WTC11 (cell line): ENCODE data around the gene PCGF2. TPM values are rescaled to one million over a fixed set of nuclear protein-coding genes. Genes with fewer than 3 reads are reported as not detected.

Experiments
- ATF1 ChIP-seq: sonication (generic); formaldehyde crosslinking; IDR thresholded peaks from 2 replicates; pipeline ENCODE4 v1.8.1; 2023; ENCODE audit warnings: mild to moderate bottlenecking, moderate library complexity, missing genetic modification reagents
- CREB1 ChIP-seq: sonication (generic); formaldehyde crosslinking; IDR thresholded peaks from 2 replicates; pipeline ENCODE4 v1.8.0; 2023; ENCODE audit warnings: mild to moderate bottlenecking, missing genetic modification reagents
- ELF4 ChIP-seq: sonication (generic); formaldehyde crosslinking; IDR thresholded peaks from 2 replicates; pipeline ENCODE4 v1.8.1; 2022; ENCODE audit warnings: low read depth, mild to moderate bottlenecking, moderate library complexity, missing genetic modification reagents
- ESRRA ChIP-seq: sonication (generic); formaldehyde crosslinking; IDR thresholded peaks from 2 replicates; pipeline ENCODE4 v1.8.1; 2022; ENCODE audit warnings: mild to moderate bottlenecking, missing genetic modification reagents, borderline replicate concordance
- FOXJ3 ChIP-seq: sonication (generic); formaldehyde crosslinking; IDR thresholded peaks from 2 replicates; pipeline ENCODE4 v1.9.0; 2021; ENCODE audit warnings: missing genetic modification reagents, mild to moderate bottlenecking, borderline replicate concordance
- FOXP1 ChIP-seq: sonication (generic); formaldehyde crosslinking; IDR thresholded peaks from 2 replicates; pipeline ENCODE4 v1.8.0; 2022; ENCODE audit warnings: missing genetic modification reagents, mild to moderate bottlenecking, moderate library complexity, borderline replicate concordance
- HMGA2 ChIP-seq: fragments of 250-450 bp; sonication (Bioruptor Pico); IDR thresholded peaks from 2 replicates; pipeline ENCODE4 v1.4.0; 2021; ENCODE audit warnings: mild to moderate bottlenecking, moderate library complexity
- JAZF1 ChIP-seq: fragments of 250-450 bp; sonication (Bioruptor Pico); IDR thresholded peaks from 2 replicates; pipeline ENCODE4 v1.9.0; 2021; ENCODE audit warnings: moderate library complexity, mild to moderate bottlenecking, inconsistent platforms
- JUN ChIP-seq: sonication (generic); formaldehyde crosslinking; IDR thresholded peaks from 2 replicates; pipeline ENCODE4 v1.8.0; 2023; ENCODE audit warnings: mild to moderate bottlenecking, missing genetic modification reagents
- MXD4 ChIP-seq: fragments of 250-450 bp; sonication (Bioruptor Pico); IDR thresholded peaks from 2 replicates; pipeline ENCODE4 v1.8.0; 2021; ENCODE audit warnings: mild to moderate bottlenecking, moderate library complexity, borderline replicate concordance
- NFATC4 ChIP-seq: fragments of 250-450 bp; sonication (Bioruptor Pico); IDR thresholded peaks from 2 replicates; pipeline ENCODE4 v1.9.0; 2021; ENCODE audit warnings: mild to moderate bottlenecking
- NFE2L1 ChIP-seq: sonication (generic); formaldehyde crosslinking; IDR thresholded peaks from 2 replicates; pipeline ENCODE4 v1.8.1; 2023; ENCODE audit warnings: missing genetic modification reagents
- NR2C2 ChIP-seq: sonication (generic); formaldehyde crosslinking; IDR thresholded peaks from 2 replicates; pipeline ENCODE4 v1.8.0; 2022; ENCODE audit warnings: mild to moderate bottlenecking, missing genetic modification reagents
- SP1 ChIP-seq: sonication (generic); formaldehyde crosslinking; conservative IDR thresholded peaks from 2 replicates; pipeline ENCODE4 v1.8.1; 2022; ENCODE audit warnings: missing genetic modification reagents
- TCF7 ChIP-seq: sonication (generic); formaldehyde crosslinking; IDR thresholded peaks from 2 replicates; pipeline ENCODE4 v1.8.0; 2022; ENCODE audit warnings: mild to moderate bottlenecking, low read depth, missing genetic modification reagents, moderate library complexity
- ZNF138 ChIP-seq: sonication (generic); formaldehyde crosslinking; conservative IDR thresholded peaks from 2 replicates; pipeline ENCODE4 v1.8.1; 2022; ENCODE audit warnings: mild to moderate bottlenecking, moderate library complexity, missing genetic modification reagents
- ZNF219 ChIP-seq: sonication (generic); formaldehyde crosslinking; IDR thresholded peaks from 2 replicates; pipeline ENCODE4 v1.8.0; 2023; ENCODE audit warnings: missing genetic modification reagents, mild to moderate bottlenecking, borderline replicate concordance
- ZNF317 ChIP-seq: sonication (generic); formaldehyde crosslinking; IDR thresholded peaks from 2 replicates; pipeline ENCODE4 v1.8.1; 2023; ENCODE audit warnings: low read depth, mild to moderate bottlenecking, moderate library complexity, missing genetic modification reagents, borderline replicate concordance
- total RNA-seq: library from RNA; stranded (reverse); gene quantifications from 3 replicates; pipeline ENCODE4 v1.2.3, GENCODE V29; 2021
- TF ChIP-seq, protein P1 (sequence below): sonication (generic); formaldehyde crosslinking; IDR thresholded peaks from 2 replicates; pipeline ENCODE4 v1.8.0; 2022; ENCODE audit warnings: mild to moderate bottlenecking, missing genetic modification reagents
- TF ChIP-seq, protein P2 (sequence below): sonication (generic); formaldehyde crosslinking; IDR thresholded peaks from 2 replicates; pipeline ENCODE4 v1.8.0; 2023; ENCODE audit warnings: missing genetic modification reagents, mild to moderate bottlenecking, borderline replicate concordance
- TF ChIP-seq, protein P3 (sequence below): sonication (generic); formaldehyde crosslinking; IDR thresholded peaks from 2 replicates; pipeline ENCODE4 v1.8.1; 2023; ENCODE audit warnings: mild to moderate bottlenecking, missing genetic modification reagents, moderate library complexity
- TF ChIP-seq, protein P4 (sequence below): fragments of 250-450 bp; sonication (Bioruptor Pico); conservative IDR thresholded peaks from 2 replicates; pipeline ENCODE4 v1.9.0; 2021; ENCODE audit warnings: mild to moderate bottlenecking
- TF ChIP-seq, protein P5 (sequence below): sonication (generic); formaldehyde crosslinking; IDR thresholded peaks from 2 replicates; pipeline ENCODE4 v1.8.1; 2022; ENCODE audit warnings: low read depth, mild to moderate bottlenecking, moderate library complexity, missing genetic modification reagents, borderline replicate concordance
- TF ChIP-seq, protein P6 (sequence below): fragments of 250-450 bp; sonication (Bioruptor Pico); IDR thresholded peaks from 2 replicates; pipeline ENCODE4 v1.9.0; 2021; ENCODE audit warnings: mild to moderate bottlenecking, borderline replicate concordance
- TF ChIP-seq, protein P7 (sequence below): fragments of 250-450 bp; sonication (Bioruptor Pico); IDR thresholded peaks from 2 replicates; pipeline ENCODE4 v1.9.0; 2021; ENCODE audit warnings: moderate library complexity, mild to moderate bottlenecking, inconsistent platforms, borderline replicate concordance

The PCGF2 gene
- total RNA-seq, 1 experiment from 2014 or later, result 104 TPM

DNA sequence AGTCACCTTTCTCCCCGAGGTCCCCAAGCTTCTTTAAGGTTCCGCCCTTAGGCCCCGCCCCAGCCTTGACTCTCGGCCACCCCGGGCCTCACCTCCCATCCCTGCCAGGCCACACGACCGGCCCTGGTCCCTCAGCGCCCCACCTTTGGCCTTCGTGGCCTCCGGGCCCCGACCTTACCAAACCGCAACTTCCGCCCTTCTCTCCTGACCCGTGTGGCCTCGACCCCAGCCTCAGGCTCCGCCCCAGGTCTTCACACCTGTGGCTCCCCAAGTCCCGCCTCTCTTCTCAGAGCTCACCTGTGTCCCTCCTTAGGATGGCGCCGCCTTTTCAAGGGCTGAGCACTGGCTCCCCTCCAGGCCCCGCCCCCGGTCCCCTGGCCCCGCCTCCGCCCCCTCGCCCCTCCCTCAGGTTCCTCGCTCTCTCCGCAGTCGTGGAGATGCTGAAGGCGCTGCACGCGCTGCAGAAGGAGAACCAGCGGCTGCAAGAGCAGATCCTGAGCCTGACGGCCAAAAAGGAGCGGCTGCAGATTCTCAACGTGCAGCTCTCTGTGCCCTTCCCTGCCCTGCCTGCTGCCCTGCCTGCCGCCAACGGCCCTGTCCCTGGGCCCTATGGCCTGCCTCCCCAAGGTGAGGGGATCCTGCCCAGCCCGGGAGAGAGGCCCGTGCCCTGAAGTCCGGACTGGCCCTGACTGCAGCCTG is 28.0 kb downstream of the PCGF2 start (continued):
- TF ChIP-seq ZNF138 (CRISPR knock-in tag), result no peak
- no peak for TF ChIP-seq NFATC4
- TF ChIP-seq, protein P1, sequence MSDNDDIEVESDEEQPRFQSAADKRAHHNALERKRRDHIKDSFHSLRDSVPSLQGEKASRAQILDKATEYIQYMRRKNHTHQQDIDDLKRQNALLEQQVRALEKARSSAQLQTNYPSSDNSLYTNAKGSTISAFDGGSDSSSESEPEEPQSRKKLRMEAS (CRISPR knock-in tag), result peak; percentile 80
- TF ChIP-seq, protein P2, sequence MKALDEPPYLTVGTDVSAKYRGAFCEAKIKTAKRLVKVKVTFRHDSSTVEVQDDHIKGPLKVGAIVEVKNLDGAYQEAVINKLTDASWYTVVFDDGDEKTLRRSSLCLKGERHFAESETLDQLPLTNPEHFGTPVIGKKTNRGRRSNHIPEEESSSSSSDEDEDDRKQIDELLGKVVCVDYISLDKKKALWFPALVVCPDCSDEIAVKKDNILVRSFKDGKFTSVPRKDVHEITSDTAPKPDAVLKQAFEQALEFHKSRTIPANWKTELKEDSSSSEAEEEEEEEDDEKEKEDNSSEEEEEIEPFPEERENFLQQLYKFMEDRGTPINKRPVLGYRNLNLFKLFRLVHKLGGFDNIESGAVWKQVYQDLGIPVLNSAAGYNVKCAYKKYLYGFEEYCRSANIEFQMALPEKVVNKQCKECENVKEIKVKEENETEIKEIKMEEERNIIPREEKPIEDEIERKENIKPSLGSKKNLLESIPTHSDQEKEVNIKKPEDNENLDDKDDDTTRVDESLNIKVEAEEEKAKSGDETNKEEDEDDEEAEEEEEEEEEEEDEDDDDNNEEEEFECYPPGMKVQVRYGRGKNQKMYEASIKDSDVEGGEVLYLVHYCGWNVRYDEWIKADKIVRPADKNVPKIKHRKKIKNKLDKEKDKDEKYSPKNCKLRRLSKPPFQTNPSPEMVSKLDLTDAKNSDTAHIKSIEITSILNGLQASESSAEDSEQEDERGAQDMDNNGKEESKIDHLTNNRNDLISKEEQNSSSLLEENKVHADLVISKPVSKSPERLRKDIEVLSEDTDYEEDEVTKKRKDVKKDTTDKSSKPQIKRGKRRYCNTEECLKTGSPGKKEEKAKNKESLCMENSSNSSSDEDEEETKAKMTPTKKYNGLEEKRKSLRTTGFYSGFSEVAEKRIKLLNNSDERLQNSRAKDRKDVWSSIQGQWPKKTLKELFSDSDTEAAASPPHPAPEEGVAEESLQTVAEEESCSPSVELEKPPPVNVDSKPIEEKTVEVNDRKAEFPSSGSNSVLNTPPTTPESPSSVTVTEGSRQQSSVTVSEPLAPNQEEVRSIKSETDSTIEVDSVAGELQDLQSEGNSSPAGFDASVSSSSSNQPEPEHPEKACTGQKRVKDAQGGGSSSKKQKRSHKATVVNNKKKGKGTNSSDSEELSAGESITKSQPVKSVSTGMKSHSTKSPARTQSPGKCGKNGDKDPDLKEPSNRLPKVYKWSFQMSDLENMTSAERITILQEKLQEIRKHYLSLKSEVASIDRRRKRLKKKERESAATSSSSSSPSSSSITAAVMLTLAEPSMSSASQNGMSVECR (CRISPR knock-in tag), result no peak
- no peak for TF ChIP-seq FOXJ3 (CRISPR knock-in tag)
- TF ChIP-seq JUN (CRISPR knock-in tag), result no peak
- TF ChIP-seq ZNF317 (CRISPR knock-in tag), result no peak
- TF ChIP-seq, protein P3, sequence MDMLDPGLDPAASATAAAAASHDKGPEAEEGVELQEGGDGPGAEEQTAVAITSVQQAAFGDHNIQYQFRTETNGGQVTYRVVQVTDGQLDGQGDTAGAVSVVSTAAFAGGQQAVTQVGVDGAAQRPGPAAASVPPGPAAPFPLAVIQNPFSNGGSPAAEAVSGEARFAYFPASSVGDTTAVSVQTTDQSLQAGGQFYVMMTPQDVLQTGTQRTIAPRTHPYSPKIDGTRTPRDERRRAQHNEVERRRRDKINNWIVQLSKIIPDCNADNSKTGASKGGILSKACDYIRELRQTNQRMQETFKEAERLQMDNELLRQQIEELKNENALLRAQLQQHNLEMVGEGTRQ (CRISPR knock-in tag), result no peak
- TF ChIP-seq, protein P4, sequence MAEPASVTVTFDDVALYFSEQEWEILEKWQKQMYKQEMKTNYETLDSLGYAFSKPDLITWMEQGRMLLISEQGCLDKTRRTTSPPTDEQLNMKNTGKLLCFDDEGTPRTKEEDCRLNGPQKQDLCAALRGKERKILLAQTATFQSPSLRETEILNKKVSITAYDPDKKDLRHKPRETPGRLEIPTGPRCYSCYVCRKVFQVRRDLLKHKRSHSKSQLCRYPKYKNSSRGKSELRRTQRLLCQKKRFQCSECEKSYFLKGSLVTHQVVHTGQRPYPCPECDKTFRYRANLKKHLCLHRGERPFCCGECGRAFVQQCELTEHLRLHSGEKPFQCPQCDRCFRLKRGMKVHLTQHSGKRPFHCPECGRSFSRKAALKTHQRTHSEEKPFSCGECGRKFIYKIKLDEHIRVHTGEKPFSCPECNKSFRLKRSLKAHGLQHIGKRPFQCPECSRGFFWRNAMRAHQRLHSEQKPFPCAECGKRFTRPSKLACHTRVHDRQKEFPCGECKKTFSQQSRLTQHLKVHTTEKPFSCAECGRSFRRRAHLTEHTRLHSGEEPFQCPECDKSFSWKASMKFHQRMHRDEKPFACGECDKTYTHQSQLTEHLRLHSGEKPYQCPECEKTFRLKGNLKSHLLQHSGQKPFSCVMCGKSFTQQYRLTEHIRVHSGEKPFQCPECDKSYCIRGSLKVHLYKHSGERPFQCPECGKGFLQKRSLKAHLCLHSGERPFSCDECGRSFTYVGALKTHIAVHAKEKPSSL, result no peak
- no peak for TF ChIP-seq ESRRA
- TF ChIP-seq, protein P5, sequence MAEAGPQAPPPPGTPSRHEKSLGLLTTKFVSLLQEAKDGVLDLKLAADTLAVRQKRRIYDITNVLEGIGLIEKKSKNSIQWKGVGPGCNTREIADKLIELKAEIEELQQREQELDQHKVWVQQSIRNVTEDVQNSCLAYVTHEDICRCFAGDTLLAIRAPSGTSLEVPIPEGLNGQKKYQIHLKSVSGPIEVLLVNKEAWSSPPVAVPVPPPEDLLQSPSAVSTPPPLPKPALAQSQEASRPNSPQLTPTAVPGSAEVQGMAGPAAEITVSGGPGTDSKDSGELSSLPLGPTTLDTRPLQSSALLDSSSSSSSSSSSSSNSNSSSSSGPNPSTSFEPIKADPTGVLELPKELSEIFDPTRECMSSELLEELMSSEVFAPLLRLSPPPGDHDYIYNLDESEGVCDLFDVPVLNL (CRISPR knock-in tag), result 0 out of 2 replicates have a peak, but pooled peaks have one; percentile 29
- no peak for TF ChIP-seq ATF1 (CRISPR knock-in tag)
- TF ChIP-seq, protein P6, sequence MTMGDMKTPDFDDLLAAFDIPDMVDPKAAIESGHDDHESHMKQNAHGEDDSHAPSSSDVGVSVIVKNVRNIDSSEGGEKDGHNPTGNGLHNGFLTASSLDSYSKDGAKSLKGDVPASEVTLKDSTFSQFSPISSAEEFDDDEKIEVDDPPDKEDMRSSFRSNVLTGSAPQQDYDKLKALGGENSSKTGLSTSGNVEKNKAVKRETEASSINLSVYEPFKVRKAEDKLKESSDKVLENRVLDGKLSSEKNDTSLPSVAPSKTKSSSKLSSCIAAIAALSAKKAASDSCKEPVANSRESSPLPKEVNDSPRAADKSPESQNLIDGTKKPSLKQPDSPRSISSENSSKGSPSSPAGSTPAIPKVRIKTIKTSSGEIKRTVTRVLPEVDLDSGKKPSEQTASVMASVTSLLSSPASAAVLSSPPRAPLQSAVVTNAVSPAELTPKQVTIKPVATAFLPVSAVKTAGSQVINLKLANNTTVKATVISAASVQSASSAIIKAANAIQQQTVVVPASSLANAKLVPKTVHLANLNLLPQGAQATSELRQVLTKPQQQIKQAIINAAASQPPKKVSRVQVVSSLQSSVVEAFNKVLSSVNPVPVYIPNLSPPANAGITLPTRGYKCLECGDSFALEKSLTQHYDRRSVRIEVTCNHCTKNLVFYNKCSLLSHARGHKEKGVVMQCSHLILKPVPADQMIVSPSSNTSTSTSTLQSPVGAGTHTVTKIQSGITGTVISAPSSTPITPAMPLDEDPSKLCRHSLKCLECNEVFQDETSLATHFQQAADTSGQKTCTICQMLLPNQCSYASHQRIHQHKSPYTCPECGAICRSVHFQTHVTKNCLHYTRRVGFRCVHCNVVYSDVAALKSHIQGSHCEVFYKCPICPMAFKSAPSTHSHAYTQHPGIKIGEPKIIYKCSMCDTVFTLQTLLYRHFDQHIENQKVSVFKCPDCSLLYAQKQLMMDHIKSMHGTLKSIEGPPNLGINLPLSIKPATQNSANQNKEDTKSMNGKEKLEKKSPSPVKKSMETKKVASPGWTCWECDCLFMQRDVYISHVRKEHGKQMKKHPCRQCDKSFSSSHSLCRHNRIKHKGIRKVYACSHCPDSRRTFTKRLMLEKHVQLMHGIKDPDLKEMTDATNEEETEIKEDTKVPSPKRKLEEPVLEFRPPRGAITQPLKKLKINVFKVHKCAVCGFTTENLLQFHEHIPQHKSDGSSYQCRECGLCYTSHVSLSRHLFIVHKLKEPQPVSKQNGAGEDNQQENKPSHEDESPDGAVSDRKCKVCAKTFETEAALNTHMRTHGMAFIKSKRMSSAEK (CRISPR knock-in tag), result no peak
- no peak for TF ChIP-seq NR2C2 (CRISPR knock-in tag)
- TF ChIP-seq MXD4 (CRISPR knock-in tag), result no peak
- no peak for TF ChIP-seq ZNF219
- TF ChIP-seq SP1 (CRISPR knock-in tag), result peak; percentile 56
- TF ChIP-seq FOXP1 (CRISPR knock-in tag), result peak; percentile 47; the same call in 1 of the 2 replicates
- TF ChIP-seq TCF7 (CRISPR knock-in tag), result no peak
- TF ChIP-seq ELF4 (CRISPR knock-in tag), result no peak
- no peak for TF ChIP-seq HMGA2 (CRISPR knock-in tag)
- TF ChIP-seq, protein P7, sequence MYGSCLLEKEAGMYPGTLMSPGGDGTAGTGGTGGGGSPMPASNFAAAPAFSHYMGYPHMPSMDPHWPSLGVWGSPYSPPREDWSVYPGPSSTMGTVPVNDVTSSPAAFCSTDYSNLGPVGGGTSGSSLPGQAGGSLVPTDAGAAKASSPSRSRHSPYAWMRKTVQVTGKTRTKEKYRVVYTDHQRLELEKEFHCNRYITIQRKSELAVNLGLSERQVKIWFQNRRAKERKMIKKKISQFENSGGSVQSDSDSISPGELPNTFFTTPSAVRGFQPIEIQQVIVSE (CRISPR knock-in tag), result no peak
- no peak for TF ChIP-seq CREB1 (CRISPR knock-in tag)
- TF ChIP-seq NFE2L1 (CRISPR knock-in tag), result peak; percentile 80; the same call in 1 of the 2 replicates
- no peak for TF ChIP-seq JAZF1 (CRISPR knock-in tag)
